Type B pancreatic cell (in vitro differentiated cells): Measurements from ENCODE around the gene KREMEN2. TPM values are rescaled to one million over a fixed set of nuclear protein-coding genes. Genes with fewer than 3 reads are reported as not detected.

Experiments
- DNase-seq: peaks from one replicate; pipeline ENCODE4 v3.0.0; 2021; ENCODE audit warnings: mixed read lengths; ENCODE audit not compliant: unreplicated experiment; ENCODE audit errors: extremely low spot score
- H3K27ac Mint-ChIP-seq: 2 replicates; pipeline ENCODE4 v1.8.0; 2021; ENCODE audit warnings: mild to moderate bottlenecking, mixed read lengths
- H3K27me3 Mint-ChIP-seq: 2 replicates; pipeline ENCODE4 v1.8.0; 2021; ENCODE audit warnings: mixed read lengths
- H3K36me3 Mint-ChIP-seq: 2 replicates; pipeline ENCODE4 v1.8.0; 2021; ENCODE audit warnings: mixed read lengths
- H3K4me1 Mint-ChIP-seq: one replicate; pipeline ENCODE4 v1.8.0; 2021; ENCODE audit warnings: mixed read lengths; ENCODE audit not compliant: unreplicated experiment
- H3K4me3 Mint-ChIP-seq: 2 replicates; pipeline ENCODE4 v1.8.0; 2021; ENCODE audit warnings: mild to moderate bottlenecking, mixed read lengths
- H3K9me3 Mint-ChIP-seq: 2 replicates; pipeline ENCODE4 v1.8.0; 2021; ENCODE audit warnings: mixed read lengths
- CTCF ChIP-seq: fragments of 200-600 bp; sonication (generic); conservative IDR thresholded peaks from 2 replicates; pipeline ENCODE4 v1.5.0; 2021; ENCODE audit warnings: antibody characterized with exemption, mild to moderate bottlenecking
- long read RNA-seq: library from polyadenylated mRNA; unstranded; transcript quantifications from one replicate; pipeline ENCODE4 v2.0.0, GENCODE V29; 2020
- total RNA-seq: library from RNA; stranded (reverse); gene quantifications from 2 replicates; pipeline ENCODE4 v1.2.1, GENCODE V29; 2021; ENCODE audit warnings: low replicate concordance

KREMEN2 gene
- 4.5 and 7.7 TPM in 2 replicates for total RNA-seq
- long read RNA-seq: 0 reads

GRCh38 chr16:2963723-2964474, at the start of gene KREMEN2:
Gene KREMEN2, plus strand, starts transcription at chr16:2964275. Its CDS starts 246 bp downstream, at chr16:2964521.
- peak within 1 kb of the TSS; percentile 90 for H3K4me3 Mint-ChIP-seq
- peaks cover 22% of the 10 kb centered on the region for H3K27me3 Mint-ChIP-seq
- H3K27ac Mint-ChIP-seq: no peak within 1 kb of the TSS

GRCh38 chr16:2915196-2915929, 48.7 kb upstream of the KREMEN2 start:
- H3K9me3 Mint-ChIP-seq: no peaks in the 10 kb centered on the region
- H3K4me3 Mint-ChIP-seq: peak overlapping the region; percentile 39
- peaks cover 8% of the 10 kb centered on the region for H3K36me3 Mint-ChIP-seq
- peaks cover 4% of the 10 kb centered on the region for H3K27me3 Mint-ChIP-seq
- no peak for TF ChIP-seq CTCF
- DNase-seq: no peak
- H3K4me1 Mint-ChIP-seq: peaks cover 21% of the 10 kb centered on the region
- H3K27ac Mint-ChIP-seq: no peak overlapping the region

More at GRCh38 chr16:2963723-2964474, at the start of gene KREMEN2:
- Mint-ChIP-seq H3K9me3 (no peaks in the 10 kb centered on the region), H3K36me3 (no peaks in the 10 kb centered on the region), H3K4me1 (peaks cover 10% of the 10 kb centered on the region)
- no peak for DNase-seq
- peak; percentile 37 for TF ChIP-seq CTCF

GRCh38 chr16:2919511-2920255, 44.4 kb upstream of the KREMEN2 start:
- no peaks in the 10 kb centered on the region for H3K9me3 Mint-ChIP-seq
- H3K27ac Mint-ChIP-seq: peak overlapping the region; percentile 24
- H3K27me3 Mint-ChIP-seq: no peaks in the 10 kb centered on the region
- no peak for DNase-seq
- peaks cover 21% of the 10 kb centered on the region for H3K36me3 Mint-ChIP-seq
- peak; percentile 98 for TF ChIP-seq CTCF
- peaks cover 8% of the 10 kb centered on the region for H3K4me1 Mint-ChIP-seq
- no peak overlapping the region for H3K4me3 Mint-ChIP-seq

GRCh38 chr16:2923481-2923880, 40.6 kb upstream of the KREMEN2 start:
- H3K36me3 Mint-ChIP-seq: peaks cover 21% of the 10 kb centered on the region
- H3K9me3 Mint-ChIP-seq: no peaks in the 10 kb centered on the region
- no peak overlapping the region for H3K27ac Mint-ChIP-seq

More at GRCh38 chr16:2923481-2923880, 40.6 kb upstream of the KREMEN2 start:
- H3K4me3 Mint-ChIP-seq: no peak overlapping the region
- DNase-seq: no peak
- TF ChIP-seq CTCF: no peak
- H3K4me1 Mint-ChIP-seq: peaks cover 22% of the 10 kb centered on the region
- no peaks in the 10 kb centered on the region for H3K27me3 Mint-ChIP-seq
